A673 (cell line): ENCODE results near the gene STARD10. TPM values are rescaled to one million over a fixed set of nuclear protein-coding genes. Genes with fewer than 3 reads are reported as not detected.

ENCODE experiments used
- BruUV-seq: library from RNA; stranded (reverse); fragments of 400-500 nt; replicated peaks from 2 replicates; lab custom pipeline; 2021; lab: Mats Ljungman, UMichigan
- CTCF ChIA-PET: fragments of 300-600 bp; sonication (Branson Sonifier 250); formaldehyde crosslinking; loops from one replicate; lab custom pipeline; 2022; ENCODE audit warnings: antibody characterized with exemption; lab: Charles Lee
- POLR2A ChIA-PET: fragments of 300-600 bp; sonication (Branson Sonifier 250); formaldehyde crosslinking; loops from one replicate; lab custom pipeline; 2022; ENCODE audit warnings: antibody characterized with exemption; ENCODE audit not compliant: low non-redundant PET; lab: Charles Lee
- DNase-seq: peaks from one replicate; pipeline ENCODE4 v3.0.0-alpha.2; 2015; ENCODE audit warnings: low spot score
- H3K27ac ChIP-seq: fragments of 200-600 bp; sonication (generic); 2 replicates; pipeline ENCODE4 v1.5.1; 2016; ENCODE audit warnings: mixed run types, low read depth, mild to moderate bottlenecking, mixed read lengths, antibody characterized with exemption, low read length; ENCODE audit not compliant: poor library complexity, severe bottlenecking
- H3K27me3 ChIP-seq: fragments of 200-600 bp; sonication (generic); replicated peaks from 2 replicates; pipeline ENCODE4 v1.6.1; 2017; ENCODE audit warnings: mixed run types, low read depth, mild to moderate bottlenecking, mixed read lengths, antibody characterized with exemption, low read length; ENCODE audit not compliant: insufficient read depth, poor library complexity
- H3K36me3 ChIP-seq: fragments of 200-600 bp; sonication (generic); 2 replicates; pipeline ENCODE4 v1.6.1; 2016; ENCODE audit warnings: mixed run types, mild to moderate bottlenecking, mixed read lengths, antibody characterized with exemption, low read length; ENCODE audit not compliant: insufficient read depth, poor library complexity, severe bottlenecking
- H3K4me1 ChIP-seq: fragments of 200-600 bp; sonication (generic); 2 replicates; pipeline ENCODE4 v1.6.1; 2017; ENCODE audit warnings: mixed run types, mild to moderate bottlenecking, mixed read lengths, antibody characterized with exemption, low read length; ENCODE audit not compliant: insufficient read depth, poor library complexity, severe bottlenecking
- H3K4me3 ChIP-seq: fragments of 200-600 bp; sonication (generic); 2 replicates; pipeline ENCODE4 v1.5.1; 2016; ENCODE audit warnings: low read depth, mixed run types, mild to moderate bottlenecking, mixed read lengths, low read length; ENCODE audit not compliant: poor library complexity, severe bottlenecking
- H3K9me3 ChIP-seq: fragments of 200-600 bp; sonication (generic); 2 replicates; pipeline ENCODE4 v1.6.1; 2016; ENCODE audit warnings: mixed run types, low read depth, mild to moderate bottlenecking, mixed read lengths, antibody characterized with exemption, low read length; ENCODE audit not compliant: poor library complexity, severe bottlenecking
- EZH2 ChIP-seq: fragments of 200-600 bp; sonication (generic); IDR thresholded peaks from 2 replicates; pipeline ENCODE4 v1.6.1; 2017; ENCODE audit warnings: borderline replicate concordance, low read depth, mild to moderate bottlenecking, mixed read lengths, antibody characterized with exemption, low read length; ENCODE audit not compliant: poor library complexity, severe bottlenecking
- intact Hi-C: fragments of 100-400 bp; cut with micrococcal nuclease; formaldehyde crosslinking; loops from one replicate; pipeline ENCODE4 v1.10.0; 2022; ENCODE audit not compliant: unreplicated experiment
- total RNA-seq: library from RNA; stranded (reverse); gene quantifications from 2 replicates; pipeline ENCODE4 v1.2.3, GENCODE V29; 2021
- TF ChIP-seq, protein P1 (sequence below): fragments of 300-800, 200-600 bp; sonication (generic); conservative IDR thresholded peaks from 2 replicates; pipeline ENCODE4 v1.5.1; 2017; ENCODE audit warnings: low read depth, mild to moderate bottlenecking, antibody characterized with exemption, low read length, moderate library complexity, mixed read lengths

STARD10 gene
- total RNA-seq, 1 experiment from 2014 or later, result 16.9 TPM

DNA sequence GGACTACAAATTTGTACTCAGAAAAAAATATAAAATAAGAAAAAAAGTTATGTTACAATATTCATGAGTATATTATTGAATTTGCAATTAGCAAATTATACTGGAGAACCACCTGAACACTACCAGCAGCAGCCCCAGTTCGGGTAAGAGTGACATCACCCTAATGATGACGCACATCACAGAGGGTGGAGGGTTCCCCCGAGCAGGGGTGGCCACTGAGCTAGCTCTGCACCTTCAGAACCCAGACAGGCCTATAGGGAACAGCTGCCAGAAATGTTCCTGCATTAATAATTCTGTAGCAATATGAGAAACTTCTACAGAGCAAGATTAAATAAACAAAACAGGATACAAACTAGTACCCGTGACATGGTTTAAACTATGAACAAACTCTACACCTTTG is 24.2 kb downstream of the STARD10 start:
- ChIA-PET POLR2A (no interaction called here), CTCF (no interaction called here)
- H3K27ac ChIP-seq, result no peak overlapping the region
- TF ChIP-seq, protein P1, sequence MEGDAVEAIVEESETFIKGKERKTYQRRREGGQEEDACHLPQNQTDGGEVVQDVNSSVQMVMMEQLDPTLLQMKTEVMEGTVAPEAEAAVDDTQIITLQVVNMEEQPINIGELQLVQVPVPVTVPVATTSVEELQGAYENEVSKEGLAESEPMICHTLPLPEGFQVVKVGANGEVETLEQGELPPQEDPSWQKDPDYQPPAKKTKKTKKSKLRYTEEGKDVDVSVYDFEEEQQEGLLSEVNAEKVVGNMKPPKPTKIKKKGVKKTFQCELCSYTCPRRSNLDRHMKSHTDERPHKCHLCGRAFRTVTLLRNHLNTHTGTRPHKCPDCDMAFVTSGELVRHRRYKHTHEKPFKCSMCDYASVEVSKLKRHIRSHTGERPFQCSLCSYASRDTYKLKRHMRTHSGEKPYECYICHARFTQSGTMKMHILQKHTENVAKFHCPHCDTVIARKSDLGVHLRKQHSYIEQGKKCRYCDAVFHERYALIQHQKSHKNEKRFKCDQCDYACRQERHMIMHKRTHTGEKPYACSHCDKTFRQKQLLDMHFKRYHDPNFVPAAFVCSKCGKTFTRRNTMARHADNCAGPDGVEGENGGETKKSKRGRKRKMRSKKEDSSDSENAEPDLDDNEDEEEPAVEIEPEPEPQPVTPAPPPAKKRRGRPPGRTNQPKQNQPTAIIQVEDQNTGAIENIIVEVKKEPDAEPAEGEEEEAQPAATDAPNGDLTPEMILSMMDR, result no peak
- no peak for TF ChIP-seq EZH2
- DNase-seq, result no peak
- H3K4me3 ChIP-seq, result no peak overlapping the region
- H3K9me3 ChIP-seq, result no peaks in the 10 kb centered on the region
- intact Hi-C loops, result no loop called here
- peaks cover 12% of the 10 kb centered on the region for H3K4me1 ChIP-seq
- no peaks in the 10 kb centered on the region for H3K27me3 ChIP-seq
- BruUV-seq, result no TSS peak
- H3K36me3 ChIP-seq, result no peaks in the 10 kb centered on the region

DNA sequence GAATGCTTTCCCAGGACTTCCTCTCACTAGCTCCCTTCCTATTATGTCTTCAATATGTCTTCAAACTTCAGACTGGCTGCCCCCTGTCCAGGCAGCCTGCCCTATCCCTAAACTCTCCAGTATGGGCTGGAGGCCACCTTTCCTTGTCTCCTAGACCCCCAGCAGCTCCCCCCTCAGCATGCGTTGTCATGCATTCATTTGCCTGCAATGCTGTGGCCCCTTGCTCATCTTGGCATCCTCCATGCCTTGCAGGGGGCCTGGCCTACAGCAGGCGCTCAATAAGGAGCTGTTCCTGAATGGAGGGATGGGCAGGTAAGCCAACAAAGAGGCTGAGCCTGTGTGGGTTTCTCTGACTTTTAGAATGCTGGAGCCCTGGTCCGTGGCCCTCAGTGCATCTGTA is 25.3 kb downstream of the STARD10 start:
- BruUV-seq, result no TSS peak
- Histone ChIP-seq H3K9me3 (no peaks in the 10 kb centered on the region), H3K36me3 (no peaks in the 10 kb centered on the region), H3K27me3 (no peaks in the 10 kb centered on the region), H3K4me3 (no peak overlapping the region), H3K4me1 (peaks cover 11% of the 10 kb centered on the region), H3K27ac (no peak overlapping the region)
- POLR2A ChIA-PET, result no interaction called here
- DNase-seq, result no peak
- intact Hi-C loops, result no loop called here
- CTCF ChIA-PET, result no interaction called here
- no peak for TF ChIP-seq EZH2
- TF ChIP-seq, protein P1, result no peak

DNA sequence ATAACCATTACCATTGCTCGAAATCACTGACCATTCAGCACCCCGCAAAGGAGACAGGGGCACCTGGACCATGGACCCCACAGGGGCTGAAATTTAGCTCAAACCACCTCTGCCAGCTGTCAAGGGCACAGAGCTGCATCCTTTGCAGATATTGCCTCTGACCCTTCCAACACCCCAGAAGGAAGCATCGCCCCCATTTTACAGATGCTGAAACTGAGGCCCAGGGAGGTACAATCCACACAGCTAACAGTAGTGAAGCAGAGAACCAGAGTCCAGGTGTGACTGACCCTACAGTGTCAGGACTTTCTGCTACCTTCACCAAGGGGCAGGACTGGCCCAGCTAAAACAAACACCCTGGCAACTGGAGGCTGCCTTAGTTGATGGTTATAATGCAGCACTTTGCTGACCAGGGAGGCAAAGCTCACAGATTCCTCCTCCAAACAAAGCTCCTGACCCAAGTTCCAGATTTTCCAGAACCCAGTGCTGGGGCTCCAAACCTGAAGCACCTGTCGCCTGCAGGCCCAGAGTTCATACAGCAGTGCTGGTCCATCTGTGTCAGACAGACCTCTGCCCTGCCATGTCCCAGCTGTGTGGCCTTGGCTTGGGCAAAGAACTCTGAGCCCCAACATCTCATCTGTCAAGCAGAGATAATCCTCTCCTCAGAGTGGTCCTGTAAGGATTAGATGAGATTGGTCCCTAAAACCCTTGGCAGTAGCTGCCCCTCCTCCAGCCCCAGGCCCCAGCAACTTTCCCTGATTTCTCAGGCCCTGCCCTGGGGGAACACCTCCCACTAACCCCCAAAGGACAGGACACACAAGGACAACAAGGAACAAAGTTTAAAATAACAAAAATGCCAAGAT is 26.4 kb downstream of the STARD10 start:
- ChIA-PET CTCF (interaction anchor here (0.5 kb wide), 1 partner anchor 21 kb away, joined by 5 read pairs; no protein-coding TSS in a partner anchor), POLR2A (no interaction called here)
- no TSS peak for BruUV-seq
- TF ChIP-seq, protein P1, result no peak
- no peak for TF ChIP-seq EZH2
- Histone ChIP-seq H3K9me3 (no peaks in the 10 kb centered on the region), H3K4me3 (no peak overlapping the region), H3K27me3 (no peaks in the 10 kb centered on the region), H3K27ac (no peak overlapping the region), H3K36me3 (no peaks in the 10 kb centered on the region), H3K4me1 (no peaks in the 10 kb centered on the region)
- intact Hi-C loops, result no loop called here
- DNase-seq, result no peak
